IMR-90 (cell line): Measurements from ENCODE around the gene KRT4. TPM values are rescaled to one million over a fixed set of nuclear protein-coding genes. Genes with fewer than 3 reads are reported as not detected.

Experiments used
- ATAC-seq: fragments of 200-7000 bp; cut with Tn5 transposase; 2 replicates; pipeline ENCODE4 v1.9.1; 2020; ENCODE audit warnings: low read depth, mild to moderate bottlenecking, moderate library complexity
- BruUV-seq: library from RNA; stranded (reverse); fragments of 400-500 nt; replicated peaks from 2 replicates; lab custom pipeline; 2021; lab: Mats Ljungman, UMichigan
- CTCF ChIA-PET: fragments of 300-600 bp; formaldehyde crosslinking; extraction: SDS; loops from one replicate; lab custom pipeline; 2021; ENCODE audit warnings: antibody characterized with exemption; lab: Yijun Ruan, JAX
- POLR2A ChIA-PET: fragments of 300-600 bp; sonication (Branson Sonifier 250); formaldehyde crosslinking; loops from one replicate; lab custom pipeline; 2022; ENCODE audit warnings: antibody characterized with exemption; ENCODE audit not compliant: unreplicated experiment; lab: Charles Lee
- DNase-seq: peaks from one replicate; pipeline ENCODE4 v3.0.0; 2013
- H2AFZ ChIP-seq: replicated peaks from 2 replicates; pipeline ENCODE3; 2013; ENCODE audit warnings: low read length, mild to moderate bottlenecking; ENCODE audit not compliant: poor library complexity
- H2AK5ac ChIP-seq: 2 replicates; pipeline ENCODE4 v1.6.1; 2013; ENCODE audit warnings: low read depth, low read length, inconsistent platforms
- H2AK9ac ChIP-seq: replicated peaks from 2 replicates; pipeline ENCODE3; 2013; ENCODE audit warnings: mild to moderate bottlenecking, low read depth, low read length, moderate library complexity; ENCODE audit not compliant: poor library complexity
- H2BK120ac ChIP-seq: 2 replicates; pipeline ENCODE4 v1.6.1; 2013; ENCODE audit warnings: low read depth, low read length, inconsistent platforms
- H2BK15ac ChIP-seq: 3 replicates; pipeline ENCODE4 v1.6.1; 2013; ENCODE audit warnings: low read depth, low read length, inconsistent platforms
- H2BK20ac ChIP-seq: 2 replicates; pipeline ENCODE4 v1.6.1; 2013; ENCODE audit warnings: low read depth, mild to moderate bottlenecking, inconsistent platforms, low read length, moderate library complexity
- H2BK5ac ChIP-seq: 2 replicates; pipeline ENCODE4 v1.6.1; 2013; ENCODE audit warnings: mild to moderate bottlenecking, low read depth, low read length, inconsistent platforms; ENCODE audit not compliant: poor library complexity, severe bottlenecking
- H3K14ac ChIP-seq: replicated peaks from 2 replicates; pipeline ENCODE4 v1.6.1; 2013; ENCODE audit warnings: low read depth, low read length, inconsistent platforms
- H3K18ac ChIP-seq: 2 replicates; pipeline ENCODE4 v1.6.1; 2013; ENCODE audit warnings: low read depth, low read length, control low read depth
- H3K23ac ChIP-seq: 2 replicates; pipeline ENCODE4 v1.6.1; 2013; ENCODE audit warnings: low read depth, low read length, inconsistent platforms
- H3K27ac ChIP-seq: 2 replicates; pipeline ENCODE4 v1.5.1; 2013; ENCODE audit warnings: mild to moderate bottlenecking, control low read depth, low read length; ENCODE audit not compliant: insufficient read depth
- H3K27me3 ChIP-seq: 2 replicates; pipeline ENCODE4 v1.6.1; 2013; ENCODE audit warnings: low read length; ENCODE audit not compliant: control insufficient read depth, insufficient read depth
- H3K36me3 ChIP-seq: 2 replicates; pipeline ENCODE4 v1.6.1; 2013; ENCODE audit warnings: low read length, mixed read lengths; ENCODE audit not compliant: control insufficient read depth, insufficient read depth
- H3K4ac ChIP-seq: 2 replicates; pipeline ENCODE4 v1.6.1; 2013; ENCODE audit warnings: low read depth, low read length, inconsistent platforms
- H3K4me1 ChIP-seq: 2 replicates; pipeline ENCODE4 v1.6.1; 2013; ENCODE audit warnings: low read length, mixed read lengths; ENCODE audit not compliant: control insufficient read depth, insufficient read depth
- H3K4me2 ChIP-seq: 2 replicates; pipeline ENCODE4 v1.6.1; 2013; ENCODE audit warnings: low read depth, mild to moderate bottlenecking, control low read depth, low read length, moderate library complexity
- H3K4me3 ChIP-seq: 2 replicates; pipeline ENCODE4 v1.5.1; 2013; ENCODE audit warnings: low read depth, mild to moderate bottlenecking, control low read depth, low read length, moderate library complexity; ENCODE audit not compliant: insufficient read depth
- H3K56ac ChIP-seq: 2 replicates; pipeline ENCODE4 v1.6.1; 2013; ENCODE audit warnings: low read length, inconsistent platforms; ENCODE audit not compliant: insufficient read depth; ENCODE audit errors: extremely low read depth
- H3K79me1 ChIP-seq, 2 experiments: 2 replicates each; pipeline ENCODE4 v1.6.1; 2013; ENCODE audit warnings: low read length in 2 of 2, inconsistent platforms in 1 of 2, low read depth in 1 of 2
- H3K9ac ChIP-seq: 2 replicates; pipeline ENCODE4 v1.6.1; 2013; ENCODE audit warnings: low read depth, low read length, control low read depth
- H3K9me1 ChIP-seq: 2 replicates; pipeline ENCODE4 v1.6.1; 2013; ENCODE audit warnings: low read length, inconsistent platforms; ENCODE audit not compliant: insufficient read depth
- H3K9me3 ChIP-seq: 2 replicates; pipeline ENCODE4 v1.6.1; 2013; ENCODE audit warnings: low read length; ENCODE audit not compliant: control insufficient read depth, insufficient read depth
- H4K20me1 ChIP-seq: 2 replicates; pipeline ENCODE4 v1.6.1; 2013; ENCODE audit warnings: low read length, inconsistent platforms; ENCODE audit not compliant: insufficient read depth
- H4K5ac ChIP-seq: 2 replicates; pipeline ENCODE4 v1.6.1; 2013; ENCODE audit warnings: mild to moderate bottlenecking, low read depth, low read length, control low read depth
- H4K8ac ChIP-seq, 2 experiments: 2 replicates each; pipeline ENCODE4 v1.6.1; 2013; ENCODE audit warnings: low read depth in 2 of 2, low read length in 2 of 2, control low read depth in 1 of 2, inconsistent platforms in 1 of 2
- H4K91ac ChIP-seq: 2 replicates; pipeline ENCODE4 v1.6.1; 2013; ENCODE audit warnings: low read depth, low read length, inconsistent platforms; ENCODE audit not compliant: insufficient read depth
- BHLHE40 ChIP-seq: fragments of 150-350 bp; IDR thresholded peaks from 2 replicates; pipeline ENCODE4 v1.6.1; 2016; ENCODE audit warnings: mild to moderate bottlenecking, low read depth, low read length
- CHD1 ChIP-seq: IDR thresholded peaks from 2 replicates; pipeline ENCODE4 v1.6.1; 2012; ENCODE audit warnings: low read depth, low read length, improper control_type of control experiment
- ELK1 ChIP-seq: fragments of 150-350 bp; IDR thresholded peaks from 2 replicates; pipeline ENCODE4 v1.6.1; 2016; ENCODE audit warnings: low read depth, mild to moderate bottlenecking, low read length, moderate library complexity, borderline replicate concordance
- MAFK ChIP-seq: IDR thresholded peaks from 2 replicates; pipeline ENCODE4 v1.6.1; 2012; ENCODE audit warnings: low read depth, low read length, improper control_type of control experiment
- MAZ ChIP-seq: IDR thresholded peaks from 2 replicates; pipeline ENCODE4 v1.6.1; 2012; ENCODE audit warnings: low read depth, mild to moderate bottlenecking, low read length, improper control_type of control experiment, moderate library complexity, borderline replicate concordance
- NFE2L2 ChIP-seq: fragments of 150-350 bp; IDR thresholded peaks from 2 replicates; pipeline ENCODE4 v1.6.1; 2016; ENCODE audit warnings: low read depth, mild to moderate bottlenecking, low read length
- RAD21 ChIP-seq: IDR thresholded peaks from 2 replicates; pipeline ENCODE4 v1.6.1; 2012; ENCODE audit warnings: low read length, improper control_type of control experiment
- RCOR1 ChIP-seq: IDR thresholded peaks from 2 replicates; pipeline ENCODE4 v1.6.1; 2012; ENCODE audit warnings: mild to moderate bottlenecking, low read length, improper control_type of control experiment; ENCODE audit not compliant: insufficient replicate concordance
- RFX5 ChIP-seq: IDR thresholded peaks from 2 replicates; pipeline ENCODE4 v1.8.0; 2012; ENCODE audit warnings: low read depth, mild to moderate bottlenecking, low read length, moderate library complexity
- SMC3 ChIP-seq: fragments of 150-350 bp; IDR thresholded peaks from 2 replicates; pipeline ENCODE4 v1.6.1; 2016; ENCODE audit warnings: low read depth, mild to moderate bottlenecking, antibody characterized with exemption, low read length, moderate library complexity
- USF2 ChIP-seq: fragments of 150-350 bp; IDR thresholded peaks from 2 replicates; pipeline ENCODE4 v1.6.1; 2017; ENCODE audit warnings: mild to moderate bottlenecking, antibody characterized with exemption, low read length, low read depth
- WGBS, 2 experiments: methylation state at CpG; one replicate each; pipeline versions ENCODE4 v1.1.5 to v1.1.7; 2013; ENCODE audit warnings: missing lambda C conversion rate in 2 of 2; ENCODE audit not compliant: insufficient read length in 1 of 2; ENCODE audit errors: extremely low coverage in 2 of 2; 5-methylcytosine and 5-hydroxymethylcytosine counted together
- dilution Hi-C: fragments of 300-500 bp; cut with HindIII; formaldehyde crosslinking; loops from one replicate; pipeline ENCODE4 v1.14.3; 2018; ENCODE audit warnings: low sequenced_read_pairs; ENCODE audit not compliant: unreplicated experiment
- in situ Hi-C: fragments of 300-500 bp; cut with MboI; formaldehyde crosslinking; loops from 3 replicates; pipeline ENCODE4 v1.14.3; 2019; ENCODE audit warnings: low sequenced_read_pairs, inconsistent platforms, mixed read lengths
- intact Hi-C: fragments of 100-400 bp; cut with micrococcal nuclease; formaldehyde crosslinking; loops from 2 replicates; pipeline ENCODE4 v1.10.0; 2022
- polyA plus RNA-seq, 3 experiments: library from polyadenylated mRNA; depleted of rRNA; stranded (reverse); fragments of >200 nt; gene quantifications; 2 replicates each; pipeline ENCODE4 v1.2.3, GENCODE V29; 2012; ENCODE audit warnings: low replicate concordance in 1 of 3
- total RNA-seq: library from RNA; depleted of rRNA; stranded (reverse); fragments of >200 nt; gene quantifications from 2 replicates; pipeline ENCODE4 v1.2.3, GENCODE V29; 2012

KRT4 gene
- total and polyA plus RNA-seq, 2 of the 4 experiments (the other 2 are of a cell fraction), result under 0.01 to 0.07 TPM

GRCh38 chr12:52826611-52827498, 12.9 kb upstream of the KRT4 start:
- CTCF ChIA-PET, result no interaction called here
- DNase-seq (no peak), ATAC-seq (peak; percentile 61)

More at GRCh38 chr12:52826611-52827498, 12.9 kb upstream of the KRT4 start:
- WGBS, 2 experiments, result 85% methylated on average over 5 of the region's 11 CpGs; no CpG with 5 or more reads in 1 of the 2 experiments
- H4K8ac ChIP-seq, result no peak overlapping the region
- H2BK120ac ChIP-seq, result no peak overlapping the region
- H3K18ac ChIP-seq, result no peak overlapping the region
- H3K4ac ChIP-seq, result no peak overlapping the region; the same call in 1 of the 2 replicates
- no peak overlapping the region for H3K23ac ChIP-seq
- POLR2A ChIA-PET, result no interaction called here
- no peak overlapping the region for H2AK9ac ChIP-seq
- intact Hi-C loops, result no loop called here
- in situ Hi-C loops, result no loop called here
- no peak overlapping the region for H2BK20ac ChIP-seq
- no peak overlapping the region for H3K4me2 ChIP-seq
- no peak overlapping the region for H3K14ac ChIP-seq
- H2AK5ac ChIP-seq, result peak overlapping the region; percentile 20; the same call in 1 of the 2 replicates
- BruUV-seq, result no TSS peak
- no peak overlapping the region for H3K4me3 ChIP-seq
- H3K56ac ChIP-seq, result no peak overlapping the region
- H3K79me1 ChIP-seq, result no peaks in the 10 kb centered on the region
- no peaks in the 10 kb centered on the region for H3K9me3 ChIP-seq
- H4K20me1 ChIP-seq, result no peaks in the 10 kb centered on the region
- no peak overlapping the region for H2BK5ac ChIP-seq
- H3K9me1 ChIP-seq, result no peaks in the 10 kb centered on the region; the same call in 1 of the 2 replicates
- H4K91ac ChIP-seq, result no peak overlapping the region
- no peak overlapping the region for H4K5ac ChIP-seq
- peaks cover 16% of the 10 kb centered on the region for H3K27me3 ChIP-seq
- H2BK15ac ChIP-seq, result no peak overlapping the region
- dilution Hi-C loops, result no loop called here
- H3K9ac ChIP-seq, result no peak overlapping the region
- TF ChIP-seq CHD1 (no peak), RFX5 (no peak), NFE2L2 (no peak), RCOR1 (no peak), MAZ (no peak), ELK1 (no peak), SMC3 (no peak), USF2 (no peak), RAD21 (no peak), MAFK (no peak), BHLHE40 (no peak)
- no peaks in the 10 kb centered on the region for H3K36me3 ChIP-seq
- no peak overlapping the region for H3K27ac ChIP-seq
- H2AFZ ChIP-seq, result no peak overlapping the region
- H3K4me1 ChIP-seq, result 0 out of 2 replicates have a peak, but pooled peaks cover 2% of the 10 kb centered on the region
